RWPE1 (cell line): Measurements from ENCODE around the gene MPND.

Source experiments
- CTCF ChIA-PET: fragments of 350-600 bp; sonication (Branson Sonifier 250); formaldehyde crosslinking; extraction: SDS; loops from one replicate; lab custom pipeline; 2021; lab: Yijun Ruan, JAX
- POLR2A ChIA-PET: fragments of 400-600 bp; formaldehyde crosslinking; extraction: SDS; loops from one replicate; lab custom pipeline; 2020; ENCODE audit warnings: antibody characterized with exemption; ENCODE audit not compliant: low non-redundant PET; lab: Yijun Ruan, JAX
- DNase-seq: peaks from one replicate; pipeline ENCODE4 v3.0.0; 2012; ENCODE audit warnings: low spot score
- H3K27ac ChIP-seq: fragments of 450-650 bp; 2 replicates; pipeline ENCODE4 v1.5.1; 2017
- TF ChIP-seq, protein P1 (sequence below): fragments of 450-650 bp; conservative IDR thresholded peaks from 2 replicates; pipeline ENCODE4 v1.5.1; 2017; ENCODE audit warnings: low read depth, mild to moderate bottlenecking

MPND gene

DNA sequence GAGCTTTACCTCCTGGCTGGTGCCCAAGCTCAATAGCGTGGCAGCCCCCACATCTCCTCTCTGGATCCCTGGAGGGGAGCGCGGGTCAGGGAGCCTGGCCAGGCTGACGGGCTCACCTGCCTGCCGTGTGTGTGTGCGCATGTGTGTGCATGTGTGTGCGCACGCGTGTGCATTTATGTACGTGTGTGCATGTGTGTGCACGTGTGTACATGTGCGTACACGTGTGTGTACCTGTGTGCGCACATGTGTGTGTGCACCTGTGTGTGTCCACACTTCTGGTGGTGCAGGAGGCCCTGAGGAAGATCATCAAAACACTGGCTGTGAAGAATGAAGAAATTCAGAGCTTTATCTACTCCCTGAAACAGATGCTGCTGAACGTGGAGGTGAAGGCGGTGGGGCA, 37.7 kb upstream of the MPND start:
- no peak for DNase-seq
- TF ChIP-seq, protein P1, sequence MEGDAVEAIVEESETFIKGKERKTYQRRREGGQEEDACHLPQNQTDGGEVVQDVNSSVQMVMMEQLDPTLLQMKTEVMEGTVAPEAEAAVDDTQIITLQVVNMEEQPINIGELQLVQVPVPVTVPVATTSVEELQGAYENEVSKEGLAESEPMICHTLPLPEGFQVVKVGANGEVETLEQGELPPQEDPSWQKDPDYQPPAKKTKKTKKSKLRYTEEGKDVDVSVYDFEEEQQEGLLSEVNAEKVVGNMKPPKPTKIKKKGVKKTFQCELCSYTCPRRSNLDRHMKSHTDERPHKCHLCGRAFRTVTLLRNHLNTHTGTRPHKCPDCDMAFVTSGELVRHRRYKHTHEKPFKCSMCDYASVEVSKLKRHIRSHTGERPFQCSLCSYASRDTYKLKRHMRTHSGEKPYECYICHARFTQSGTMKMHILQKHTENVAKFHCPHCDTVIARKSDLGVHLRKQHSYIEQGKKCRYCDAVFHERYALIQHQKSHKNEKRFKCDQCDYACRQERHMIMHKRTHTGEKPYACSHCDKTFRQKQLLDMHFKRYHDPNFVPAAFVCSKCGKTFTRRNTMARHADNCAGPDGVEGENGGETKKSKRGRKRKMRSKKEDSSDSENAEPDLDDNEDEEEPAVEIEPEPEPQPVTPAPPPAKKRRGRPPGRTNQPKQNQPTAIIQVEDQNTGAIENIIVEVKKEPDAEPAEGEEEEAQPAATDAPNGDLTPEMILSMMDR, result no peak
- POLR2A ChIA-PET, result no interaction called here
- no peak overlapping the region for H3K27ac ChIP-seq
- CTCF ChIA-PET, result interaction anchor here (0.6 to 1.3 kb wide), 3 partner anchors 24 to 73 kb away, joined by 3 to 6 read pairs (median 3); no protein-coding TSS in a partner anchor

DNA sequence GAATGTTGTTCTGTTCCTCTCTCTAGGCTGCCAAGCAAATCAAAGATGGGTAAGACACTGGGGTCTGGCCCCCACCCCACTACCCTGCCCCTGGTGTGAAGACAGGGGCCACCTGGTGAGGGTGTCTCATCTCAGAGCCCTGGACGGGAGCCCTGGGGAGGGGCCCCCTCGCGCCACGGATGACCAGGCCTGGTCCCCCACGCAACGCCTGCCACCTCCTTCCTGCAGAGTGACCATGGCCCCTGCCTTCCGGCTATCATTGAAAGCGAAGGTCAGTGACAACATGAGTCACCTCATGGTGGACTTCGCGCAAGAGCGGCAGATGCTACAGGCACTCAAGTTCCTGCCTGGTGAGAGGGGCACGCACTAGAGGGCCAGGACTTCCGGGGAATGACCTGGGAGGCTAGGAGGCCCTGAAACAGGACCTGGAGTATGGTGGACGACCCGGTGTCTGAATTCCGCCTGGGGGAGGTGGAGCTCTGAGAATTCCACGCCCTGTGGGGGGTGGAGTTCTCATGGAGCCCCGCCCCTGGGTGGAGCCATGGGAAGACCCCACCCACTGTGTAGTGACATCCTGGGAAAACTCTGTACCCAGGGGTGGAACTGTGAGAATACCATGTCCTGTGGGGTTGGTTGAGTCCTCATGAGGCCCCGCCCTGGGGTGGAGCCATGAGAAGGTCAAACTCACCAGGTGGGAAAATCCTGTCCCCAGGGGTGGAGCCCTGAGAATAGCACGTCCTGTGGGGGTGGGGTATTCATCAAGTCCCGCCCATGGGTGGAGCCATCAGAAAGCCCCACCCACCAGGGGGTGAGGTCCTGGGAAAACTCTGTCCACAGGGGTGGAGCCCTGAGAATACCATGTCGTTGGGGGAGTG, 32.9 kb upstream of the MPND start:
- CTCF ChIA-PET, result interaction anchor here (0.6 kb wide), 2 partner anchors 77 to 1005 kb away, joined by 3 to 6 read pairs; no protein-coding TSS in a partner anchor
- peak; percentile 64 for DNase-seq
- TF ChIP-seq, protein P1, result no peak
- no peak overlapping the region for H3K27ac ChIP-seq
- POLR2A ChIA-PET, result interaction anchor here (0.6 kb wide), 1 partner anchor 28 kb away, joined by 4 read pairs; the partner anchor contains the start of gene STAP2

DNA sequence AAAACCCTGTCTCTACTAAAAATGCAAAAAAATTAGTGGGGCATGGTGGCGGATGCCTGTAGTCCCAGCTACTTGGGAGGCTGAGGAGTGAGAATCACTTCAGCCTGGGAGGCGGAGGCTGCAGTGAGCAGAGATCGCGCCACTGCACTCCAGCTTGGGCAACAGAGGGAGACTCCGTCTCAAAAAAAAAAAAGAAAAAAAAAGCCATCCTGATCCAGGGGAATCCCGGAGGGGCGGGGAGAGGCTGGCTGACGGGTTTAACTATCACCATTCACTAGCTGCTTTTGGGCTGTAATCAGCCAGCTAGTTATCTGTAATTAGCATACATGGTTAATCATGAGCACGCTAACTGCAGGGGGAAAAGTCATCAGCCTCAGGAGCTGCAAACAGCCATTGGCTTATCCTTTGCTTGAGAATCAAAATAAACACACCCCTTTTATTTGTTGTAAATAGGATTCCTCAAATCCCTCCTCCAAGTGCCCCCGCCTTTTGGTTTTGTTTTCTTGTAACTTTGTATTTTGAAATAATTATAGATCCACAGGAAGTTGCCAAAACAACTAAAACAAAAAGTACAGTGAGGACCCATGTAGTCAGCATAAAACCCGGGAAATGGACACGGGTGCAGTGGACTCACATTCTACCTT, 29.4 kb upstream of the MPND start:
- TF ChIP-seq, protein P1, result no peak
- CTCF ChIA-PET, result interaction anchor here (0.6 kb wide), 2 partner anchors 8 to 78 kb away, joined by 3 to 4 read pairs; no protein-coding TSS in a partner anchor
- H3K27ac ChIP-seq, result 0 out of 2 replicates have a peak overlapping the region, but pooled peaks have one; percentile 27
- no peak for DNase-seq
- POLR2A ChIA-PET, result interaction anchor here (0.7 kb wide), 1 partner anchor 67 kb away, joined by 5 read pairs; the partner anchor contains the start of gene YJU2

DNA sequence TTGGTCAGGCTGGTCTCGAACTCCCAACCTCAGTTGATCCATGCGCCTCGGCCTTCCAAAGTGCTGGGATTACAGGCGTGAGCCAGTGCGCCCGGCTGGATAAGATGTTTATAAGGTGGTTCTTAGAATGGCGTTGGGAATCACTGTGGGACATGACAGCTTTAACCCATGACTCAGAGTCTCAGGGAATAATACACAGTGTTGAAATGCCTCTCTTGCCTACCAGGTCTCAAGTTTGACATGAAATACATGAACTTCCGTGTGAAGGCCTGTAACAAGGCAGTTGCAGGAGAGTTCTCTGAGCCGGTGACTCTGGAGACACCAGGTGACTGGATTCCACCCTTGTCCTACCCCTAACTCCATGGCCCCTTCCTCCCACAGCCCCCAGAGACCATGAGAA, 26.4 kb upstream of the MPND start:
- TF ChIP-seq, protein P1, result no peak
- ChIA-PET CTCF (no interaction called here), POLR2A (no interaction called here)
- no peak overlapping the region for H3K27ac ChIP-seq
- no peak for DNase-seq

DNA sequence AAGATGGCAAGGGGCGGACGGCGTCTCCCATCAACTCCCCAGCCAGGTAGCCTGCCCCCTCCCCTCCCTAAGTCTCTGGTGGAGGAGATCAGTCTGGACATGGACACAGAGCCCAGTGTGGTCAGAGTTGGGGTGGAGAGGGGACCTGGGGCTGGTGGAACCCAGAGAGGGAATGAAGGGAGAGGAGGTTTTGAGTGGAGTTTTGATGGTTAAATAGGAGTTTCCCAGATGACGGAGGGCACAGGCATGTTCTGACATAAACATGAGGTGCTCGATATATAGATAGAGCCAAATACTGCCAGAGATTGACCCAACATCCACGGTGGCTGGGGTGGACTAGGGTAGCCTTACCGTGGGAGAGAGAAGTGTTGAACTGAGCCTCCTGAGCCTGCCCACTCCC, 24.9 kb upstream of the MPND start:
- DNase-seq, result no peak
- TF ChIP-seq, protein P1, result no peak
- ChIA-PET POLR2A (no interaction called here), CTCF (no interaction called here)
- no peak overlapping the region for H3K27ac ChIP-seq

DNA sequence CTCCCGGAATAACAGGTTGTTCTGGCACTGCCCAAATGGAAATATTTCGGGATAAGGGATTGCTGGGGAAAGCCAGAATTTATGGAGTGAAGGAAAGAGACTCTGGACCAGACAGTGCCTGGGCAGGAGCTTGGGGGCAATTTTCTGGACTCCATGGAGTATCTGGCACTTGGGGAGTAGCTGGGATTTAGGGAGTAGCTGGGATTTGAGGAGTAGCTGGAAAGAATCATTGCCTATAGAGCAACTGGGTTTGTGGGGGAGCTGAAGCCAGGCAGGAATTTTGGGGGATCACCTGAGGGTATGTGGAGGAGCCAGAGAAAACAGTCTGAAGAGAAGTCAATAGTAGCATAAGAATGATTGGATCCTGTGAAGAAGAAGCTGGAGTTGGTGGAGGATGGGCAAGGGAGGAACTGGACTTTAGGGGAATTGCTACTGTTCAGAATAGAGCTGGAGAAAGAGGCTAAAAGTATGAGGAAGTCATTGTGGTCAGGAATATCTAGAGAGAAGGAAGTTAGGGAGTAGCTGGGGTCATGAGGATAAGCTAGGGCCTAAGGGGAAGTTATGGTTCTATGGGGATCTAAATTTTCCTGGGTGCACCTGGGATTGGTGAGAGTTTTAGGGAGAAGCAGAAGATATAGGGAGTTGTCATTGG, 24.2 kb upstream of the MPND start:
- no peak overlapping the region for H3K27ac ChIP-seq
- TF ChIP-seq, protein P1, result no peak
- ChIA-PET POLR2A (interaction anchor here (1.2 kb wide), 1 partner anchor 23 kb away, joined by 3 read pairs; no protein-coding TSS in a partner anchor), CTCF (no interaction called here)
- no peak for DNase-seq
